ENCODE results near the gene MN1. TPM values are rescaled to one million over a fixed set of nuclear protein-coding genes. Genes with fewer than 3 reads are reported as not detected.

The MN1 gene
- total and polyA plus RNA-seq, 2 of the 8 experiments (the other 6 are each of a cell fraction or from before 2014, with no cell fraction given), result 3.1 to 4.9 TPM

DNA sequence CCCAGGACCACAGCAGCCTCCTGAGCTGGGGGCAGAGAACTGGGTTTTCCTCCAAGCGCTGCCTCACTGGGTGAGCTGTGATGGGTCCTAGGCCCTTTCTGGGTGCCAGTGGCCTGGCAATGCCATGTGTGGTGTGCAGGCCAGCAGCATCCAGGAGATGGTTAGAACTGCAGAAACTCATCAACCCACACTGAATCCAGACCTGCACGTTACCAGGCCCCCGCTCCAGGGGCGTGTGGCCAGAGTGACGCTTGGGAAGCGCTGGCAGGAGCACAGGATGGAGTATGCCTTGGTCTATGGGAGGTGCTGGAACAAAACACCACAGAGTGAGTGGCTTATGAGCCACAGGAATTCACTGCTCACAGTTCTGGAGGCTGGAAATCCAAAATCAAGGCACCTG lies 97.0 kb downstream of the MN1 start:
- Histone ChIP-seq H3K23ac (ENCODE audit: insufficient read length) (no peak overlapping the region), H2BK120ac (replicated peaks; ENCODE audit: low read depth, low read length) (no peak overlapping the region), H3K9me3 (ENCODE audit: insufficient read depth in 2 of 2, low read depth in 1 of 2, low read length in 1 of 2) (peaks cover 0 to 3% of the 10 kb centered on the region in 2 experiments; a peak in 1 of 4 replicates), H3K23me2 (ENCODE audit: low read depth, low read length) (no peaks in the 10 kb centered on the region), H3K4me2 (ENCODE audit: insufficient read depth in 1 of 2, low read depth in 2 of 2, low read length in 2 of 2) (no peak overlapping the region), H2AFZ (ENCODE audit: low read length) (no peak overlapping the region), H3K36me3 (ENCODE audit: control insufficient read depth in 2 of 4, insufficient read depth in 4 of 4, low read length in 3 of 4) (peaks cover 0 to 5% (median 2%) of the 10 kb centered on the region in 4 experiments; a peak in 2 of 8 replicates), H3K56ac (replicated peaks; ENCODE audit: insufficient read length, low read depth, low read length) (no peak overlapping the region), H3K79me2 (ENCODE audit: control insufficient read depth in 1 of 2, insufficient read depth in 2 of 2, low read length in 2 of 2) (peaks cover 0 to 10% of the 10 kb centered on the region in 2 experiments; a peak in 1 of 4 replicates), H3K9ac (replicated peaks in 1 of 4; ENCODE audit: extremely low read depth in 1 of 4, low read depth in 3 of 4, low read length in 3 of 4) (no peak overlapping the region), H2BK12ac (ENCODE audit: low read depth, low read length) (no peak overlapping the region), H4K91ac (replicated peaks; ENCODE audit: insufficient read length, low read length) (no peak overlapping the region), H2AK5ac (ENCODE audit: low read depth, low read length) (no peak overlapping the region), H3K4ac (replicated peaks; ENCODE audit: insufficient read length, low read depth, low read length) (no peak overlapping the region), H2BK20ac (ENCODE audit: low read length) (no peak overlapping the region), H2BK15ac (ENCODE audit: low read length) (no peak overlapping the region), H2BK5ac (ENCODE audit: low read depth, low read length) (no peak overlapping the region), H3K4me1 (replicated peaks in 1 of 4; ENCODE audit: control insufficient read depth in 3 of 4, insufficient read depth in 4 of 4, low read length in 3 of 4) (0 out of 7 replicates have a peak, but pooled peaks cover 0 to 2% (median 0%) of the 10 kb centered on the region in 4 experiments), H4K8ac (ENCODE audit: extremely low read depth, insufficient read depth, low read length) (no peak overlapping the region), H3K79me1 (ENCODE audit: low read depth, low read length) (peaks cover 14% of the 10 kb centered on the region), H3K27ac (ENCODE audit: low read depth, low read length) (no peak overlapping the region), H3K14ac (ENCODE audit: insufficient read length) (no peak overlapping the region), H4K5ac (ENCODE audit: insufficient read length, low read depth, low read length) (no peak overlapping the region), H3K27me3 (replicated peaks in 1 of 4; ENCODE audit: control insufficient read depth in 3 of 4, extremely low read depth in 1 of 4, insufficient read depth in 3 of 4, low read length in 3 of 4) (no peaks in the 10 kb centered on the region), H4K20me1 (replicated peaks in 1 of 2; ENCODE audit: control insufficient read depth in 1 of 2, insufficient read depth in 2 of 2, low read length in 2 of 2) (peaks cover 0 to 2% of the 10 kb centered on the region in 2 experiments), H3K18ac (ENCODE audit: extremely low read depth, low read length) (no peak overlapping the region), H3K4me3 (ENCODE audit: extremely low read depth in 1 of 4, insufficient read depth in 2 of 4, low read depth in 3 of 4, low read length in 4 of 4) (no peak overlapping the region)
- DNase-seq (ENCODE audit: low read depth in 1 of 2, low spot score in 2 of 2) (no peak), FAIRE-seq (no peak)
- CTCF ChIA-PET (ENCODE audit: partially characterized antibody), result no interaction called here
- POLR2A ChIA-PET (ENCODE audit: partially characterized antibody), result no interaction called here
- WGBS, 2 experiments (ENCODE audit: extremely low coverage in 1 of 2, insufficient coverage in 1 of 2, insufficient read length in 1 of 2, insufficient replicate concordance in 2 of 2, low coverage in 1 of 2, low lambda C conversion rate in 2 of 2, missing lambda C conversion rate in 1 of 2), result 96% methylated on average over 6 of the region's 6 CpGs; no CpG with 5 or more reads in 1 of the 2 experiments
- no peak for TF ChIP-seq MAFK (IDR thresholded peaks at IDR 0.05; ENCODE audit: low read depth, low read length)
- TF ChIP-seq TAF7 (optimal IDR thresholded peaks at IDR 0.05; ENCODE audit: borderline replicate concordance, low read depth, low read length), result no peak
- no peak for TF ChIP-seq PHF8 (conservative IDR thresholded peaks at IDR 0.05; ENCODE audit: low read depth, low read length)
- TF ChIP-seq RBBP5 (IDR thresholded peaks at IDR 0.05; ENCODE audit: borderline replicate concordance, low read depth, low read length), result no peak
- TF ChIP-seq NRF1 (IDR thresholded peaks at IDR 0.05; ENCODE audit: low read depth, low read length), result no peak
- TF ChIP-seq RXRA (IDR thresholded peaks at IDR 0.05; ENCODE audit: insufficient read depth, low read depth, low read length), result no peak
- TF ChIP-seq JUND (IDR thresholded peaks at IDR 0.05; ENCODE audit: low read length), result no peak
- no peak for TF ChIP-seq GTF2F1 (IDR thresholded peaks at IDR 0.05; ENCODE audit: borderline replicate concordance, low read depth, low read length)
- no peak for TF ChIP-seq EGR1 (IDR thresholded peaks at IDR 0.05; ENCODE audit: borderline replicate concordance, low read depth, low read length)
- no peak for TF ChIP-seq SP4 (IDR thresholded peaks at IDR 0.05; ENCODE audit: low read length)
- no peak for TF ChIP-seq TAF1 (IDR thresholded peaks at IDR 0.05; ENCODE audit: low read depth, low read length)
- TF ChIP-seq POLR2A (IDR thresholded peaks at IDR 0.05; ENCODE audit: control extremely low read depth in 1 of 2, low read depth in 2 of 2, low read length in 2 of 2), result no peak
- no peak for TF ChIP-seq SP1 (IDR thresholded peaks at IDR 0.05; ENCODE audit: low read depth, low read length)
- TF ChIP-seq BCL11A (IDR thresholded peaks at IDR 0.05; ENCODE audit: low read depth in 2 of 2, low read length in 2 of 2), result no peak
- TF ChIP-seq SUZ12 (IDR thresholded peaks at IDR 0.05; ENCODE audit: low read length), result no peak
- no peak for TF ChIP-seq JUN (IDR thresholded peaks at IDR 0.05; ENCODE audit: low read depth, low read length)
